Measurements from ENCODE around the gene TSPYL1. TPM values are rescaled to one million over a fixed set of nuclear protein-coding genes. Genes with fewer than 3 reads are reported as not detected.
"Not testable (repeated sequence)": the region's sequence is repeated elsewhere in the genome, so short reads cannot be mapped to it uniquely, and the experiment has no call there.

Gene TSPYL1
- total and polyA plus RNA-seq, 2 experiments from 2014 or later, result 71.5 to 89.1 TPM

DNA sequence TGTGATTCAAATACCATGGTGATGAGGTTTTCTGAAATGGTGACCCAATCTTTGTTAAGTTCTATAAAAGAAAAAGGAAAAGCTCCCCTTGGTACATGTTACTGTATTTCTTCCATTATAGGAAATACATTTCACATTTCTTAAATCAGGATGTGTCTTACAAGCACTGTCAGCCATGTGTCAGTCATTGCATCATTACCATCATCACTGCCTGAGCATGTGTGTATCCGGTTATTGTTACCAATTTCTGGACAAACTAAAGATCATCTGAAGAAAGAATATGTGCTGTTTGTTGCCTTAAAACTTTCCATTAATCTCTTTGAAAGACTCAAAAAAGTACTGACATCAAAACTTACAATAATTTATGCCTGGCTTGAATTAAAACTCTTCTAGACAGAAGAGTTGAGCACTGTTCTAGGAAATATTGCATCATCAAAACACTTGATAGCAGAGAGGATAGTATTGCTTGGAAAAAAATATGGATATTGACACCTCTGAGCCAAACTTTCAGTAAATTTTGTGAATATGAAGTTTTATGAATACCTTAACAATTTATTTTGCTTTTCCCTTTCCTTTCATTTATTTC lies 7.1 kb upstream of the TSPYL1 start:
- H3K9me2 ChIP-seq (ENCODE audit: insufficient read depth), result no peaks in the 10 kb centered on the region
- H3F3A ChIP-seq (ENCODE audit: insufficient read depth), result 0 out of 2 replicates have a peak, but pooled peaks cover 6% of the 10 kb centered on the region
- H3K4me1 ChIP-seq (ENCODE audit: insufficient read depth), result peaks cover 4% of the 10 kb centered on the region
- H3K27me3 ChIP-seq (replicated peaks; ENCODE audit: insufficient read depth), result no peaks in the 10 kb centered on the region
- DNase-seq, result no peak
- H3K36me3 ChIP-seq (ENCODE audit: low read depth), result no peaks in the 10 kb centered on the region
- WGBS, 2 experiments (ENCODE audit: low coverage in 1 of 2, low lambda C conversion rate in 2 of 2, missing lambda C conversion rate in 2 of 2), result 38 to 42% methylated on average over 1 of the region's 1 CpG
- H3K79me2 ChIP-seq (ENCODE audit: insufficient read depth), result 0 out of 2 replicates have a peak, but pooled peaks cover 5% of the 10 kb centered on the region
- H3K9ac ChIP-seq, result no peak overlapping the region
- in situ Hi-C loops (cut with MboI), result loop anchor here (10.0 kb wide), 1 partner anchor 138 kb away; no protein-coding TSS in a partner anchor
- TF ChIP-seq EZH2 (IDR thresholded peaks at IDR 0.05; ENCODE audit: insufficient read depth, poor library complexity, severe bottlenecking) (no peak), EZH2phosphoT487 (IDR thresholded peaks at IDR 0.05; ENCODE audit: insufficient read depth, low read depth) (no peak)
- no peaks in the 10 kb centered on the region for H3K9me3 ChIP-seq (ENCODE audit: low read depth)
- H3K27ac ChIP-seq, result no peak overlapping the region
- H2AFZ ChIP-seq, result no peak overlapping the region
- H3K4me2 ChIP-seq (ENCODE audit: unreplicated experiment), result no peak overlapping the region
- H4K20me1 ChIP-seq (ENCODE audit: insufficient read depth), result no peaks in the 10 kb centered on the region
- H3K4me3 ChIP-seq, result no peak overlapping the region

DNA sequence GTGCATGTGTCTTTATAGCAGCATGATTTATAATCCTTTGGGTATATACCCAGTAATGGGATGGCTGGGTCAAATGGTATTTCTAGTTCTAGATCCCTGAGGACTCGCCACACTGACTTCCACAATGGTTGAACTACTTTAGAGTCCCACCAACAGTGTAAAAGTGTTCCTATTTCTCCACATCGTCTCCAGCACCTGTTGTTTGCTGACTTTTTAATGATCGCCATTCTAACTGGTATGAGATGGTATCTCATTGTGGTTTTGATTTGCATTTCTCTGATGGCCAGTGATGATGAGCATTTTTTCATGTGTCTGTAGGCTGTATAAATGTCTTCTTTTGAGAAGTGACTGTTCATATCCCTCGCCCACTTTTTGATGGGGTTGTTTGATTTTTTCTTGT lies 5.3 kb upstream of the TSPYL1 start:
- H3K9ac ChIP-seq; H3K4me2 ChIP-seq (ENCODE audit: unreplicated experiment); H3K27ac ChIP-seq; H3K9me2 ChIP-seq (ENCODE audit: insufficient read depth); H4K20me1 ChIP-seq (ENCODE audit: insufficient read depth); H3K27me3 ChIP-seq (replicated peaks; ENCODE audit: insufficient read depth); H3K36me3 ChIP-seq (ENCODE audit: low read depth); H3K4me3 ChIP-seq; H3K4me1 ChIP-seq (ENCODE audit: insufficient read depth); H3F3A ChIP-seq (ENCODE audit: insufficient read depth); H3K9me3 ChIP-seq (ENCODE audit: low read depth); H2AFZ ChIP-seq; DNase-seq: not testable (repeated sequence)
- H3K79me2 ChIP-seq (ENCODE audit: insufficient read depth), result peaks cover 24% of the 10 kb centered on the region
- WGBS, 2 experiments (ENCODE audit: low coverage in 1 of 2, low lambda C conversion rate in 2 of 2, missing lambda C conversion rate in 2 of 2), result 91 to 95% methylated on average over 4 of the region's 4 CpGs
- in situ Hi-C loops (cut with MboI), result loop anchor here (10.0 kb wide), 1 partner anchor 140 kb away; no protein-coding TSS in a partner anchor

DNA sequence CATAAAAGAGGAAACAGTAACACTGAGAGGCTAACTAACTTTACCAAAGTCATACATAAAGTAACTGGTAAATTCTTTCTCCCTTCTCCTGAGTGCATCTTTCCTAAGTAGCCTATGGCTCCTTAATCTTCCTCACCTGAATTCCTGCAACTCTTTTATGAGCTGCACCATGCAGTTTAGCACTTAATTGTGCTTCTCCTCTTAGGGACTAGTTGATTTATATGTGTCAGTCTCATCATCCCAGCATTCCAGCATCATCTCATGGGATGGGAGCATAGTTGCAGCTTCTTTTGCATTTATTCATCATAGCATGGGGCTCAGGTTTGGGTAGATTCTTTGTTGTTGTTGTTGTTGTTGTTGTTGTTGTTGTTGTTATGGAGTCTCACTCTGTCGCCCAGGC lies 3.5 kb upstream of the TSPYL1 start:
- 95 to 100% methylated on average over 1 of the region's 1 CpG for WGBS, 2 experiments (ENCODE audit: low coverage in 1 of 2, low lambda C conversion rate in 2 of 2, missing lambda C conversion rate in 2 of 2)
- no peak for DNase-seq
- H3K27me3 ChIP-seq (replicated peaks; ENCODE audit: insufficient read depth), result no peaks in the 10 kb centered on the region

DNA sequence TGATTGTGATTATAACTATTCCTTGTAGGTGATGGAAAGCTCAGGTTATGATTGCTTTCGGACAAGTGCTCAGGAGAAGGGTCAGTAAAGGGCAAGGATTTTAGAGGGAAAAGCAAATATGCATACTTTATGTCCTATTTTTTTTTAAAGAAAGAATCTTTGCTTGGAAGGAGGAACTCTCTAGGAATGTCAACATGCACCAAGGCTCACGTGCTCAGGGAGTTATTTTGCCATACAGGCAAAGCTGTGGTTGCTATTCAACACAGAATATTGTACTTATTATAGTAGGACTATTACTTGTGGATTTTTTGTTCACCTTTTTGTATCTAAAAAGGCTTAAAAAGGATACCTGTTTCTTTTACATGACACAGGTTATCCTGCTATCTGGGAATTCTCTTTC lies 3.0 kb upstream of the TSPYL1 start:
- Histone ChIP-seq H3K36me3 (ENCODE audit: low read depth) (no peaks in the 10 kb centered on the region), H3K27ac (no peak overlapping the region), H3K9ac (no peak overlapping the region), H2AFZ (no peak overlapping the region), H3K9me3 (ENCODE audit: low read depth) (no peaks in the 10 kb centered on the region), H3K27me3 (replicated peaks; ENCODE audit: insufficient read depth) (no peaks in the 10 kb centered on the region), H3K4me3 (no peak overlapping the region), H3K79me2 (ENCODE audit: insufficient read depth) (peaks cover 40% of the 10 kb centered on the region), H3K4me1 (ENCODE audit: insufficient read depth) (peaks cover 20% of the 10 kb centered on the region), H3K4me2 (ENCODE audit: unreplicated experiment) (no peak overlapping the region), H3F3A (ENCODE audit: insufficient read depth) (peaks cover 13% of the 10 kb centered on the region; the same call in 1 of the 2 replicates), H3K9me2 (ENCODE audit: insufficient read depth) (no peaks in the 10 kb centered on the region), H4K20me1 (ENCODE audit: insufficient read depth) (no peaks in the 10 kb centered on the region)
- TF ChIP-seq EZH2phosphoT487 (IDR thresholded peaks at IDR 0.05; ENCODE audit: insufficient read depth, low read depth), result no peak
- no peak for TF ChIP-seq EZH2 (IDR thresholded peaks at IDR 0.05; ENCODE audit: insufficient read depth, poor library complexity, severe bottlenecking)
- DNase-seq, result no peak
- in situ Hi-C loops (cut with MboI), result loop anchor here (10.0 kb wide), 1 partner anchor 142 kb away; no protein-coding TSS in a partner anchor
- 61 to 64% methylated on average over 2 of the region's 2 CpGs for WGBS, 2 experiments (ENCODE audit: low coverage in 1 of 2, low lambda C conversion rate in 2 of 2, missing lambda C conversion rate in 2 of 2)

More for the DNA sequence above, 3.5 kb upstream of the TSPYL1 start:
- Histone ChIP-seq H3K9me2 (ENCODE audit: insufficient read depth) (no peaks in the 10 kb centered on the region), H3K4me1 (ENCODE audit: insufficient read depth) (peaks cover 15% of the 10 kb centered on the region), H3K79me2 (ENCODE audit: insufficient read depth) (peaks cover 35% of the 10 kb centered on the region), H4K20me1 (ENCODE audit: insufficient read depth) (no peaks in the 10 kb centered on the region), H3K36me3 (ENCODE audit: low read depth) (no peaks in the 10 kb centered on the region), H3F3A (ENCODE audit: insufficient read depth) (peaks cover 13% of the 10 kb centered on the region; the same call in 1 of the 2 replicates), H3K9me3 (ENCODE audit: low read depth) (no peaks in the 10 kb centered on the region), H3K27ac (no peak overlapping the region), H3K4me3 (no peak overlapping the region), H3K9ac (no peak overlapping the region), H2AFZ (no peak overlapping the region), H3K4me2 (ENCODE audit: unreplicated experiment) (no peak overlapping the region)
- in situ Hi-C loops (cut with MboI), result loop anchor here (10.0 kb wide), 1 partner anchor 142 kb away; no protein-coding TSS in a partner anchor
- TF ChIP-seq EZH2phosphoT487 (IDR thresholded peaks at IDR 0.05; ENCODE audit: insufficient read depth, low read depth) (no peak), EZH2 (IDR thresholded peaks at IDR 0.05; ENCODE audit: insufficient read depth, poor library complexity, severe bottlenecking) (no peak)
